Heart left ventricle (tissue), 13 donors: Measurements from ENCODE around the gene TNIK.

ENCODE experiments used
- POLR2A ChIP-seq, 2 donors: fragments of 450-650 bp; IDR thresholded peaks; one replicate each; pipeline ENCODE4 v1.6.1; 2017; ENCODE audit warnings: antibody characterized with exemption in 2 of 2, mild to moderate bottlenecking in 2 of 2, moderate library complexity in 2 of 2
- TF ChIP-seq, protein P1 (sequence below), 12 donors: fragments of 200-600 bp; sonication (generic) in 4 of 12; IDR thresholded peaks; one replicate each; pipeline versions ENCODE4 v1.5.0 to v1.8.0; 2018 to 2022; ENCODE audit warnings: antibody characterized with exemption in 12 of 12, mild to moderate bottlenecking in 5 of 12
- donor health status: ischemic (EF 13 %, LVEDD 7.1; RV severe dilation, severe dysfunction).
- donor health status: DM: no; HTN: yes; CAD: no.
- donor health status: DM: no; HTN: no; CAD: no.
- donor health status: ischemic (EF 25% LVEDD 6.9; RV normal size, moderate dysfunction).
- donor health status: ischemic (EF 25% LVEDD 5.7; RV mildly dilated, moderate dysfunction).
- donor health status: ischemic (EF 35%, LVEDD 5.7; RV mildly dilated, moderate dysfunction).
- donor health status: nonischemic (EF 11% LVEDD 7.7; RV severe dilation, severe dysfunction).
- donor health status: DM: yes; HTN: yes; CAD: no.
- donor health status: PGD.
- donor health status: ischemic (EF 29% LVEDD 5.4; RV normal size, mild dysfunction).
- donor health status: nonischemic (EF 23%, LVEDD 6.1; RV moderate dilation, normal function).

GRCh38 chr3:171250444-171250843 lies 209.8 kb downstream of the TNIK start:
- TF ChIP-seq, protein P1, sequence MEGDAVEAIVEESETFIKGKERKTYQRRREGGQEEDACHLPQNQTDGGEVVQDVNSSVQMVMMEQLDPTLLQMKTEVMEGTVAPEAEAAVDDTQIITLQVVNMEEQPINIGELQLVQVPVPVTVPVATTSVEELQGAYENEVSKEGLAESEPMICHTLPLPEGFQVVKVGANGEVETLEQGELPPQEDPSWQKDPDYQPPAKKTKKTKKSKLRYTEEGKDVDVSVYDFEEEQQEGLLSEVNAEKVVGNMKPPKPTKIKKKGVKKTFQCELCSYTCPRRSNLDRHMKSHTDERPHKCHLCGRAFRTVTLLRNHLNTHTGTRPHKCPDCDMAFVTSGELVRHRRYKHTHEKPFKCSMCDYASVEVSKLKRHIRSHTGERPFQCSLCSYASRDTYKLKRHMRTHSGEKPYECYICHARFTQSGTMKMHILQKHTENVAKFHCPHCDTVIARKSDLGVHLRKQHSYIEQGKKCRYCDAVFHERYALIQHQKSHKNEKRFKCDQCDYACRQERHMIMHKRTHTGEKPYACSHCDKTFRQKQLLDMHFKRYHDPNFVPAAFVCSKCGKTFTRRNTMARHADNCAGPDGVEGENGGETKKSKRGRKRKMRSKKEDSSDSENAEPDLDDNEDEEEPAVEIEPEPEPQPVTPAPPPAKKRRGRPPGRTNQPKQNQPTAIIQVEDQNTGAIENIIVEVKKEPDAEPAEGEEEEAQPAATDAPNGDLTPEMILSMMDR (IDR thresholded peaks at IDR 0.05), result no peak
- TF ChIP-seq POLR2A (IDR thresholded peaks at IDR 0.05), result no peak
